EH (cell line): Measurements from ENCODE around the gene UNC13A.
"Not testable (repeated sequence)": the region's sequence is repeated elsewhere in the genome, so short reads cannot be mapped to it uniquely, and the experiment has no call there.

ENCODE experiments used
- DNase-seq: peaks from one replicate; pipeline ENCODE4 v3.0.0-alpha.2; 2015; ENCODE audit warnings: low read depth

The UNC13A gene

GRCh38 chr19:17604372-17605025 lies 83.7 kb downstream of the UNC13A start:
- no peak for DNase-seq

GRCh38 chr19:17602872-17603510 lies 85.2 kb downstream of the UNC13A start:
- DNase-seq: no peak

GRCh38 chr19:17602217-17602616 lies 85.9 kb downstream of the UNC13A start:
- DNase-seq: no peak

- no peak for DNase-seq
Observed at GRCh38 chr19:17601683-17602082, 86.5 kb downstream of the UNC13A start.

GRCh38 chr19:17599780-17600179 lies 88.4 kb downstream of the UNC13A start:
- DNase-seq: peak; percentile 31

GRCh38 chr19:17598953-17599352 lies 89.2 kb downstream of the UNC13A start:
- DNase-seq: no peak

GRCh38 chr19:17598063-17598462 lies 90.1 kb downstream of the UNC13A start:
- not testable (repeated sequence) for DNase-seq

- not testable (repeated sequence) for DNase-seq
Observed at GRCh38 chr19:17594296-17594695, 93.9 kb downstream of the UNC13A start.

- DNase-seq: no peak
Observed at GRCh38 chr19:17590866-17591265, 97.3 kb downstream of the UNC13A start.

- not testable (repeated sequence) for DNase-seq
Observed at GRCh38 chr19:17585395-17585794, 102.8 kb downstream of the UNC13A start.

- DNase-seq: no peak
Observed at GRCh38 chr19:17584132-17584531, 104.0 kb downstream of the UNC13A start.

- DNase-seq: no peak
Observed at GRCh38 chr19:17582613-17583012, 105.5 kb downstream of the UNC13A start.

GRCh38 chr19:17581211-17581874 lies 106.8 kb downstream of the UNC13A start:
- DNase-seq: no peak

GRCh38 chr19:17580470-17581144 lies 107.5 kb downstream of the UNC13A start:
- DNase-seq: no peak

- peak; percentile 65 for DNase-seq
Observed at GRCh38 chr19:17579661-17580244, 108.4 kb downstream of the UNC13A start.

GRCh38 chr19:17577457-17578097 lies 110.6 kb downstream of the UNC13A start:
- DNase-seq: no peak

- peak; percentile 17 for DNase-seq
Observed at GRCh38 chr19:17576758-17577456, 111.2 kb downstream of the UNC13A start.

- DNase-seq: no peak
Observed at GRCh38 chr19:17575871-17576757, 112.0 kb downstream of the UNC13A start.

GRCh38 chr19:17572638-17573037 lies 115.5 kb downstream of the UNC13A start:
- no peak for DNase-seq

- DNase-seq: no peak
Observed at GRCh38 chr19:17570791-17571190, 117.4 kb downstream of the UNC13A start.
